ENCODE measurements around the gene FGF23.
"Not testable (repeated sequence)": the region's sequence is repeated elsewhere in the genome, so short reads cannot be mapped to it uniquely, and the experiment has no call there.

The FGF23 gene

DNA sequence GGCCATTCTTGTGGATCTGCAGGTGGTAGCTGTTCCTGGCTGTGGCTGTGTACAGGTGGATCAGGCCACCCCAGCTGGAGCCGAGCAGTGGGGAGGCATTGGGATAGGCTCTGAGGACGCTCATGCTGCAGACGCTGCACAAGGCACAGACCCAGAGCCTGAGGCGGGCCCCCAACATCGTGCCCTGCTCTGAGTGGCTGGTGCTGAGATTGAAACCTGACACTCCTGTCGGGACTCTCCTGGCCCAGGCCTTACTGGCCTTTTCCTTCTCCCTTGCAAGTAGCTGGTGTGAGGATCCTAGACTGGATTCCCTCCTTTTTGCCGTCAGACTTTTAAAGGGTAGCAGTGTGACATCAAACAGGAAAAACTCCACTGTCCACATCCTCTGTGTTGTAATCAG is at the start of gene FGF23:
TSS of gene FGF23 (minus strand) at position 308 of the 400 bp plus-strand sequence. CDS start at position 178, 130 bp downstream.
- no peak for DNase-seq (ENCODE audit: low read depth in 4 of 4, low spot score in 1 of 4)

DNA sequence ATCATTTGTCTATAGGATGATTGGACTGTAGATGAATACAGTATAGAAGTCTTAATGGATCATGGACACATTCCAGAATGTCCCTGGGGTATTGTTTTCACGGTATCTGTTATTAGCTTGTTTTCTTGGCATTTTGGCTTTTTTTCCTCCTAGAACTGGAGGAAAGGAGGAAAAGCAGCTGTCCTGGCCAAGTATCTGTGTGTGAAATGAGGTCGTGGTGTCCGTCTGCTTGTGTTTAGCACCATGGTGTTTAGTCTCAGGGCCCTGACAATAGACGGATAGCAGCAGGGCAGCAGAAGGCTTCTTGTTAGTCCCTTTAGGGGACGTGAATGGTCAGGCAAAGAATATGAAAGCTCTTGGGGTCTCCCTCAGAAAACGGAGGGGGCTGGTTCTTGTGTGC is 44.9 kb upstream of the FGF23 start:
- DNase-seq (ENCODE audit: low read depth in 4 of 4, low spot score in 1 of 4), result no peak

DNA sequence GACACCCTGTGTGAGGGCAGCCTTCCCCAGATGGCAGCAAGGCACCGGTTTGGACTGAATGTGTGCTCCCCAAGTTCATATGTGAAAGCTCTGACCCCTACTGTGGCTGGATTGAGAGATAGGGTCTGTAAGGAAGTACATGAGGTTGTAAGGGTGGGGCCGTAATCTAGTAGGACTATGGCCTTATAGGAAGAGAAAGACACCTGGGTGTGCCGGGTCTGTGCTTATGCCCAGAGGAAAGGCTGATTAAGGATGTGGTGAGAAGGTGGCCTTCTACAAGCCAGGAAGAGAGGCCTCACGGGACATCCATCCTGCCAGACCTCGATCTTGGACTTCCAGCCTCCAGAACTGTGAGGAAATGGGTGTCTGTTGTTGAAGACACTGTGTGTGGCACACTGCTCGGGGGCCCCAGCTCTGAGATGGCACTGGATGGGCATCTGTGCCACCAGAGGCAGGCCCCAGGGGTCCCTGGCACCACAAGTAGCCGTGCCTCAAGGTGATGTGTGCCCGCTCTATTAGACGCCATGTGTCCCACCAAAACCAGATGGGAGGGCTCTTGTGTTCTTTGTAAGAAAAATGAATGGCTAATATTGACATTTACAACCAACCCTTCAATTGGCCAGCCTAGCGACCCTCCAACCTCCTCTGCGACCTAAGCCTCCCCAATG is 44.1 kb upstream of the FGF23 start:
- no peak for DNase-seq (ENCODE audit: low read depth in 4 of 4, low spot score in 1 of 4)

DNA sequence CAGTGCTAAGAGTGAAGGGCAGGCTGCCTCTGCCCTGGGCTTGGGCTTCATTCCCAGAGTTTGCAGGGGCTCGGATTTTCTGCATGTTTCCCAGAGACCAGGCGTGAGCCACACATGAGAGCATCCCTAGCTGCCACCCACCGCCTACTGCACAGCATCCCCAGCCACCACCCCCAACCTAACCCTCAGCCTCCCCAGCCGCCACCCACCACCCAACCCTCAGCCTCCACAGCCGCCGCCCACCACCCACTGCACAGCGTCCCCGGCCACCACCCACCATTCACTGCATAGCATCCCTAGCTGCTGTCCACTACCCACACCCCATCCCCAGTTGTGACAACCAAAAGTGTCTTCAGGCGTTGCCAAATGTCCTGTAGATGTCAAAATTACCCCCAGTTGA is 43.5 kb upstream of the FGF23 start:
- DNase-seq (ENCODE audit: low read depth in 4 of 4, low spot score in 1 of 4), result no peak

DNA sequence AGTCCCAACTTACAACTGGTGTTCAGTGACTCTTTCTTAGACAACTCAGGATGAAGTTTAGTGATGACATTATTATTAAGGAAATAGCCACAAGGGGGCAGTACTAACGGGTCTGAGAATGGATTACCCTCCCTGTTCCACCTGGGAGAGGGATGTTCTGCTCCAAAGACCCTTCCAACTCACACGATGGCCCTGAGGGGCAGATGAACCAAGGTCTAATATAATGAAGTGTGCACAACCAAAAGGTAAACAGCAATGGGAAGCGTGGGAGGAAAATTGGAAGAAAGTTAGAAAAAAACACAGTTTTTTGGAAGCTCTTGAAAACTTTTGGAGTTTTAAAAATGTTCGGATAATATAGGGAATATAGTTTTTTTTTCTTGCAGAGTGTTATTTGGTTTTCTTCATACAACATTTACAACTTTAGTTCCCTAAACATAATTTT is 42.1 kb upstream of the FGF23 start:
- DNase-seq (ENCODE audit: low read depth in 4 of 4, low spot score in 1 of 4), result peak in 1 of 4 experiments; percentile 9

DNA sequence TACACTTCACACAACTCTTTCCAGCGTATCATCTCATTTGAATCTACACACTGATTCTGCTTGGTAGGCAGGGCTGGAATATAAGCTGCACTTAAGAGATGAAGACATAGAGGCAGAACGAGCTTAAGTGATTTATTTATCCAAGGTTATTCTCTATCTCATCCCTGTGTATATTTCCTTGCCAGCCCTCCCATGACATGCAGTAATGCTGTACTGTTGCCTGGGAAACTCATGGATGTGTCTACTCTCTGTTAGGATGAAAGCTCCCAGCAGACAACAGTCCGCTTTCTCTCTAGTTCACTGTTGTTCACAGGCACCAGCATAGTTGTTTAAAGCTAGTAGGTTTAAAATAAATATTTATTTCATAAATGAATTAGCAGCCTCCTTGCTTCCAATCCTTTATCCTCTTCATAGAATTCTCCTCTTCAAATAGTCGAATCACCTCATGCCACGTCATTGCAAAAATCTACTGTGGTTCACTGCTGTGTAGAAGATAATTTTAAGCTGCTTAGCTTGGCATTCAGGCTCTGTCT is 40.7 kb upstream of the FGF23 start:
- DNase-seq (ENCODE audit: low read depth in 4 of 4, low spot score in 1 of 4), result no peak

DNA sequence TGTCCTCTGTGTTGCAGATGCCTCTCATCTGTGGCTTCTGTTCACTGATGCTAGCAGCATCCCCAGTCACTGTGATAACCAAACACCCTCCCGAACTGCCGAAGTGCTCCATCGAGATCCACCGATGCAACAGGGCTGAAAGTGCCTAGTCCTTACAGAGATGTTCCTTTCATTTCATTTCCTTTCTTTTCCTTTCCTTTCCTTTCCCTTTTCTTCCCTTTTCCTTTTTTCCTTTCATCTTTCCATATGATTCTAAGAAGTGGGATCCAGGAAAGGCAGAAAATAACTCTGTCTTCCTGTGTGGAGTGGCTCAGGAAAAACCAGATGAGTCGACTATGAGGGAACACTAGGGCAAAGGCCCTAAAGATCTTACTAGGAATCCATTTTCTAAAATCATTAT is 39.4 kb upstream of the FGF23 start:
- no peak for DNase-seq (ENCODE audit: low read depth in 4 of 4, low spot score in 1 of 4)

DNA sequence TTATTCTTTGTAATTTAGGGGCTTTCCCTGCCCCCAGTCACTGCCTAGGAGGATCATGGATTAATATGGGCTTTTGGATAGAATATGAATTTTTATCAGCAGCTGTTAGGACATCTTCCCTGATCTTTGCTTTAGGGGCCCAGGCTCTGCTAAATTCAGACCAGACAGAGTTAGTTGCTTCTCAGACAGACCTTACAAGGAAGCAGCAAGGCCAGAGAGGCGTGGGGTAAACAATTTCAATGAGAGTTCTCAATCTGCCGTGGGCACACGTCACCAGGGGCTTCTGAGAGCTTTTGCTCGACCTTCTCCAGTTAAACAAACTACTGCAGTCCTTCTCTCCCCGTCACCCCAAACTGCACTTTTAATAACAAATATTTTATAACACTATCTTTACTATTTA is 38.4 kb upstream of the FGF23 start:
- no peak for DNase-seq (ENCODE audit: low read depth in 4 of 4, low spot score in 1 of 4)

DNA sequence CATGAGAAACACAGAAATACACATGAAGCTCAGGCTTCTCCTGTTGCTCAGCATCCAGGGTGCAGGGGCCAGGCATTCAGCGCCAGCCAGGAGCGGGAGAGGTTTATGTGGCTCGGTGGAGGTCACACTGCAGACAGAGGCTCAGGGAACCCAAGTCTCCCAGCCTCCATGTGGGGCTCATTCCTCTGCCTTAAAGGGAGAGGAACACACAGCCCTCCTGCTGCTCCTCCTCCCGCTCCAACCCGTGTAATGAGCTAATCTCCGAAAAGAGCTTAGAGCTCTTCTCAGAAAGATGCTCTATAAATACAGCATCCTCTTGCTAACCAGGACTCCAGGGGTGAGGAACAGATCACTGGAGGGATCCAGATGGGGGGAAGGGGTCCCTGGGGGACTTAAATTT is 37.9 kb upstream of the FGF23 start:
- DNase-seq (ENCODE audit: low read depth in 4 of 4, low spot score in 1 of 4), result no peak

DNA sequence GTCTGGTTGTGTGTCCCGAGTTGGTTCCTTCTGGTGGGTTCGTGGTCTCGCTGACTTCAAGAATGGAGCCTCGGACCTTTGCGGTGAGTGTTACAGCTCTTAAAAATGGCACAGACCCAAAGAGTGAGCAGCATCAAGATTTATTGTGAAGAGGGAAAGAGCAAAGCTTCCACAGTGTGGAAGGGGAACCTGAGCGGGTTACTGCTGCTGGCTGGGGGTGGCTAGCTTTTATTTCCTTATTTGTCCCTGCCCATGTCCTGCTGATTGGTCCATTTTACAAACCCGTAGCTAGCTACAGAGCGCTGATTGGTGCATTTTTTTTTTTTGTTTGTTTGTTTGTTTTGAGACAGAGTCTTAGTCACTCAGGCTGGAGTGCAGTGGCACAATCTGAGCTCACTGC is 36.8 kb upstream of the FGF23 start:
- DNase-seq (ENCODE audit: low read depth in 4 of 4, low spot score in 1 of 4), result no peak

DNA sequence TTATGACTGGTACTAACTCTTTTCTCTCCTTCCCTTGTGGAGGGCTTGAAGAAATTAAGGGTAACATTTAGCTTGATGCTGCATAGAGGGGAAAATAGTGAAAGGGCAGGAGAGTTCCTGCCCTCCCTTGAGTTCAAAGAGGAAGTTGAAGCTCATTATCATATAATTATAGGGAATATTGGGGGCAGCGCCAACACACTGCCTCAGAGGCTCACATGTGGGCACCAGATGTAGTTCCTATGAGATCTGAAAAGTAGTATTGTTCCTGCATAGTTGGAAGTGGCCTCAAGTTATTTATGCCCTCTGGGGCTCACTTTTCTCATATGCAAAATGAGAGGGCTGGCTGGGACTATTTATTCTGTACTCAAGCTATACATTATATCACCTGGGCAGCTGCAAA is 33.0 kb upstream of the FGF23 start:
- no peak for DNase-seq (ENCODE audit: low read depth in 4 of 4, low spot score in 1 of 4)

DNA sequence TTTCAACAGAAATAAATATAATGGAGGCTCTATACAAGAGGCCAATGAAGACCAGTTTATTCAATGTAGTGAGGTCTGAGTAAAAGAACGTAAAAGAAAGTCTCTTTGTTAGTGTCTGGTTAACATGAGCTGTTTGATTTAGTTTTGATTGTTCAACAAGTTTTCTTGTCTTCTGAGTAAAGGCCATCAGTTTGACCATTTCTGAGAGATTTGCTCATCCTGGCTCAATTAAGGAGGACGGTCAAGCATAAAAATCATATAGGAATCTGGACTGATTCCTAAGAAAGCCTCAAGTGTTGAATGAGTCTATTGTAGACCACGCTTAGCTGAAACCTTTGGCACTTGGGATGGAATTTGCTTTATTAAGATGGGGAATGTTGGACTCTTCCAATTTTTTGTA is 32.5 kb upstream of the FGF23 start:
- no peak for DNase-seq (ENCODE audit: low read depth in 4 of 4, low spot score in 1 of 4)

DNA sequence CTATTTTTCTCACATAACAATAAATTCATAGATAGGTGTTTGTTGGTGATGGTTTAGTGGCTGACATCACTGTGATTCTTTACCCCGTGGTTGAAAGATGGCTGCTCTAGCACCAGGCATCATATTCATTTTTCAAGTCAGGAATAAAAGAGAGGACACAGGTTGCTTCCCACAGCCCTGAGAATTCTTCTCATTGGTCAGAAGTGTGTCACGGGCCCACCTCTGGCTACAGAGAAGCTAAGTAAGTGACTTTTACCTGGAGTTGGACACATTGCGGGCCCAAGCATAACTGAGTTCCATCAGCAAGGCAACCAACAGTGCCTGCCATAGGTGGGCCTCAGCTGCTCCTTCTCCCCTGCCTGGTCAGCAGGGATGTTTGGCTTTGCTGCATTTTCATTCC is 27.6 kb upstream of the FGF23 start:
- no peak for DNase-seq (ENCODE audit: low read depth in 4 of 4, low spot score in 1 of 4)

DNA sequence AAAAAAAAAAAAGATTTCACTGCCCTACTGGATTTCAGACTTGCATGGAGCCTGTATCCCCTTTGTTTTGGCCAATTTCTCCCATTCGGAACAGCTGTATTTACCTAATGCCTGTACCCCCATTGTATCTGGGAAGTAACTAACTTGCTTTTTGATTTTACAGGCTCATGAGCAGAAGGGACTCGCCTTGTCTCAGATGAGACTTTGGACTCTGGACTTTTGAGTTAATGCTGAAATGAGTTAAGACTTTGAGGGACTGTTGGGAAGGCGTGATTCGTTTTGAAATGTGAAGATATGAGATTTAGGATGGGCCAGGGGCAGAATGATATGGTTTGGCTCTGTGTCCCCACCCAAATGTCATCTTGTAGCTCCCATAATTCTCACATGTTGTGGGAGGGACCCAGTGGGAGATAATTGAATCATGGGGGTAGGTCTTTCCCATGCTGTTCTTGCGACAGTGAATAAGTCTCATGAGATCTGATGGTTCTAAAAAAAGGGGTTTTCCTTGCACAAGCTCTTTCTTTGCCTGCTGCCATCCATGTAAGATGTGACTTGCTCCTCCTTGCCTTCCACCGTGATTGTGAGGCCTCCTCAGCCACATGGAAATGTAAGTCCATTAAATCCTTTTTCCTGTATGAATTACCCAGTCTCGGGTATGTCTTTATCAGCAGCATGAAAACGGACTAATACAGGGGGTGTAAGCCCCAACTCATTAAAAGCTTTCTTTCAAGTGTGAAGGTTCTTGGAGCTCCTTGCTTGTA is 25.5 kb upstream of the FGF23 start:
- DNase-seq (ENCODE audit: low read depth in 4 of 4, low spot score in 1 of 4), result not testable (repeated sequence)

DNA sequence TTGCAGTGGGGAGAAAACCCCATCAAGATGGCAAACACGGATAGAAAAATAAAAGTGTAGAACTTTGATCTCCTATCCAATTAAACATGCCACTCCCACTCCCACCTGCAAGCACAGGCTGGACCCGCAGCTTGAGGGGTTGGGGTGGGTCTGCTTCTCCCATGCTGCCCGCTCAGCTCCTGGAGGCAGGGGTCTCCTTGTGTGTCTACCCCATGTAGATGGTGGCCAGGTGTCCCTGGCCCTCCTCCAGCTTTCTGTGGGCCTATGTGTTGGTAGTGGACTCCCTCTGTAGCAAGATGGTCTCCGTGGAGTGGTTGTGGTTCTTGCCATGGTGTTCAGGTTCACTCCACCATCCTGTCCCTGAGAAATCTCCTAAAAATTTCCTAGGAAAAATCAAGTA is 23.5 kb upstream of the FGF23 start:
- no peak for DNase-seq (ENCODE audit: low read depth in 4 of 4, low spot score in 1 of 4)

DNA sequence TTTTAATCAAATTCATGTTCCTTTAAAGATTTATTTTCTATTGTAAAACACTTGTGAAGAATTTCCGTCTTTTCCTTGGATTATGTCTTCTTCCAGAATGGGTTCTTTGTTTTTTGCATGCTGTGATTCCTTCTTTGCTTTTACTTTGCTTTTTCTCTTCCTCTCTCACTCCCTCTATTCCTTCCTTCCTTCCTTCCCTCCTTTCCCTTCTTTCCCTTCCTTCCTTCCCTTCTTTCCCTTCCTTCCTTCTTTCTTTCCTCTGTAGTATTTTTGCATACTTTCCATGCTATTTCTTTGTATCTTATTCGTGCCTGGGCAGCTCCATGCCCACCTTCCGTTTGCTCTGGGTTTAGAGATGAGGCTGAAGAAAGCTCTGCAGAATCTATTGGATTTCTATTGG is 21.6 kb upstream of the FGF23 start:
- no peak for DNase-seq (ENCODE audit: low read depth in 4 of 4, low spot score in 1 of 4)

DNA sequence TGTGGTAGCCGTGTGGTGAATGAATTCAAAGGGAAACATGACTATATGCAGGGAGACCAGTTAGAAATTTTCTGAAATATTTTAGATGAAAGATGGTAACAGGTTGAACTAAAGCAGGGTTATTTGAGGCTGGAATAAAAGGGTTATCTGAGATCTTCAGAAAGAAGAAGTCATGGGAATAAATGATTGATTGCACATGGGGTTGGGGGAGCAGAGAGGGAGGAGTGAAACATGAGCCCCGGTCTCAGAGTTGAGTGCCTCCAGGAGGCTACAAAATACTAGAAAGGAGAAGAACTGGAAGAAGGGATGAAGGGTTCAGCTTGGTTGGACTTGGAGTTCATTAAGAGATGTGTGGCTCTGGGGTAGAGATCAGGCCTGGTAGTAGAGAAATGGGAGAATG is 16.3 kb upstream of the FGF23 start:
- no peak for DNase-seq (ENCODE audit: low read depth in 4 of 4, low spot score in 1 of 4)

DNA sequence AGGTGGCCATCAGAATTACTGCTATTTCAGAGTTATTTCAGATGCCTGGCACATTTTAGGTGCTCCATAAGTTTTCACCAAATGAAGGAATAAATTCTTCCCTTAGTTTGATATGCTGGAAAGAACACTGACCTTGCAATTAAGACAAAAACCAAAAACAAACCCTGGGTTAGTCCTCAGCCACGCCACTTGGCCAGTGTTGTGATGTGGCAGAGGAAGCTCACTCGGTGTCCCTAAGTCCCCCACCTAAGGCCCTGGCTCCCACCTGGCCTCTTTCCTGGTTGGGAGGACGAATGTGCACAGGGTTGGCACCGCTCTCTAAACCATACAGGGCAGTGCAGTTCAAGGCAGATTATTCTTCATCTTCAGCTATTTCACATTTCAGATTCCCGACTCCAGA is 13.7 kb upstream of the FGF23 start:
- no peak for DNase-seq (ENCODE audit: low read depth in 4 of 4, low spot score in 1 of 4)

DNA sequence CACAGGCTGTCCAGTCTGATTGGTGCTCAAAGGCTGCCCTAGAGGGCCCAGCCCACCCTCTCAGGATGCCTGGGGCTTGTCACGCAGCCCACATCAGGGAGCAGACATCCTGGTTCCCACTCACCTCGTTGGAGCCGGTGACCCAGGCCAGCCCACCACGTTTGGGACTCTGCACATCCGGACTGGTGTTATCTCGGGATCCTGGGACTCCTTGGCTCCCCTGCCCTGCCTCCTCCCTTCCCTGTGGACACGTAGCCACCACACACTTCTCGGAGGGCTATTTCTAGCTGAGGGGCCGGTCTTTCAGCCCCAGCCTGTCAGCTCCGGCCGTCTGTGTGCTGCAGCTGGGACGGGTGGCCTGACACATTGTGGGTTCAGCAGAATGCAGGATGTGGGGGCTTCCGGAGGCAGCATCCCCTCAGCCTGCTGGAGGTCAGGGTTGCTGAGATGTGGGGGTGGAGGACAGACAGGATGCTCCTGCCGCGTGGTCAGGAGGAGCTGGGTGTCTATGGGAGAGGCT is 12.8 kb upstream of the FGF23 start:
- DNase-seq (ENCODE audit: low read depth in 4 of 4, low spot score in 1 of 4), result no peak

DNA sequence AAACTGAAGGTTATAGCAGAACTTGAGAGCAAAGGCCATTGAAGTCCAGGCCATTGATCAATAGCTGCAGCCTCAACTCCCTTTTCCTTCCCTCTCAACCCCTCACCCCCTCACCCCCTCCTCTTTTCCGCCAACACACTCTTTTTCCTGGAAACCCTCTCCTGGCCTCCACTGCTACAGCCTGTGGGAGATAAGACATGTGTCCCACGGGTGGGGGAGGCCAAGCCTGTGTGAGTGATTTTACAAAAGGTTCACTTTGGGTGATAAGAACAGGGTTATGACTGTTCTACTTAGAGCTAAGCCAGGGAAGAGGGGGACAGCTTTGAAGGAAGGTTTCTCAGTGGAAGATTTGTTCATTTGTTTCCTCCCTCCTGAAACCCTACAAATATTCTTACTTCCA is 9.2 kb upstream of the FGF23 start:
- no peak for DNase-seq (ENCODE audit: low read depth in 4 of 4, low spot score in 1 of 4)

DNA sequence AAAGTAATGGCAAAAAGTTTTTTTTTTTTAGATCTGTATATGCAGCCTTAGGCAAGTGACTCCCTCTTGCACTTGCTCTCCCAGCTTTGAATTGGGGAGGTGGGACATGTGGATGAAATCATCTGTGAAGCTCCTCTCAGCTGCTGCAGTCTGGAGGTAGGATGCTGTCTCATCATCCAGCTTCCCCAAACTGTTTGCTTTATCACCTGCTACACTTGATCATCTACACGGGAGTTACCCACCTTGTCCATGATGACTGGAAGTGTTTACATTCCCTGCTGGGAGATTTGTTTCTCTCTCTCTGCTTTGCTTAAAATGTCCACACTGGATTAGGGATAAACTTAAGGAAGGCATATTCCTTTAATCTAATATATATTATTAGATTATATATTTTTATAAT is 8.5 kb upstream of the FGF23 start:
- DNase-seq (ENCODE audit: low read depth in 4 of 4, low spot score in 1 of 4), result no peak

DNA sequence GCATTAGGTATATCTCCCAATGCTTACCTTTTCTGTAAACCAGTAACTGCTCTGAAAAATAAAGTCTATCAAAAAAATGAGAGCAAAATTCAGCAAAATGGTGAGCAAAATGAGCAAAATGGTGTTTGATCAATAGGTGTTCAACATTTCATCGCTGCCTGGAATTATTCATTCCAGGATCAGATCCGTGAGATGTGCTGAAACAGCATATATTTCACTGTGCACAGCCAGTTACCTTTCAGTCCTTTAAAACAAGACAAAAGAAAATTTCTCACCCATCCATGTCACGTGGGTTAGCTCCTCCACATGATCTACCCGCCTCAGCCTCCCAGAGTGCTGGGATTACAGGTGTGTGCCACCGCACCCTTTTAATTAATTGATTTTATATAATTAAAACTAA is 8.1 kb upstream of the FGF23 start:
- DNase-seq (ENCODE audit: low read depth in 4 of 4, low spot score in 1 of 4), result no peak

All from stimulated activated CD4-positive, alpha-beta T cell treated with anti-CD3 and anti-CD28 coated beads, Interleukin-1b, Interleukin-23, amount 100 ng/mL, for 24 hours (primary cell).